ENCODE measurements around the gene LDB2.

DNA sequence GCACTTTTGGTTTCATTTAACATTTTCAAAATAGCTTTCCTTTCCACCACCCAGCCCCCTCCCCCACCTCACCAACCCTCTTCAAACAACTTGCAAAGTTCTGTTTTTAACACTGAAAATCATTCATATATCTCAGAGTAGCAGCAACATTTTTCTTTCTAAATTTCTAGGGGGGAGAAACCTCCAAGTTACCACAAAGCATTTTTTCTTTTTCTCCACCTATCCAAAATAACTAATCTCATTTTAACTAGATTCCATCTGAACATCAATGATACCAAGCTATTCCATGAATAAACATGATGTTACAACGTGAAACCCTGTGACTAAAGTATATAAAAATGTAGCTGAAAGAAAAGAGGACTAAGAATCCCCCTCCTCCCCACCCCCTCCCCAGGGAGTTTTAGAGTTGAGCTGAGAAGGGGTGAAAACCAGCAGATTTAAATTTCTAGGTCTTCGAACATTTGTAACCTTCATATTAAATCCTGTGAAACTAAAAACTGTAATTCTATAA, 5.2 kb downstream of the LDB2 start:
- no peak for TF ChIP-seq POLR2A (IDR thresholded peaks at IDR 0.05; ENCODE audit: extremely low read depth, insufficient read length)
- TF ChIP-seq, protein P1, sequence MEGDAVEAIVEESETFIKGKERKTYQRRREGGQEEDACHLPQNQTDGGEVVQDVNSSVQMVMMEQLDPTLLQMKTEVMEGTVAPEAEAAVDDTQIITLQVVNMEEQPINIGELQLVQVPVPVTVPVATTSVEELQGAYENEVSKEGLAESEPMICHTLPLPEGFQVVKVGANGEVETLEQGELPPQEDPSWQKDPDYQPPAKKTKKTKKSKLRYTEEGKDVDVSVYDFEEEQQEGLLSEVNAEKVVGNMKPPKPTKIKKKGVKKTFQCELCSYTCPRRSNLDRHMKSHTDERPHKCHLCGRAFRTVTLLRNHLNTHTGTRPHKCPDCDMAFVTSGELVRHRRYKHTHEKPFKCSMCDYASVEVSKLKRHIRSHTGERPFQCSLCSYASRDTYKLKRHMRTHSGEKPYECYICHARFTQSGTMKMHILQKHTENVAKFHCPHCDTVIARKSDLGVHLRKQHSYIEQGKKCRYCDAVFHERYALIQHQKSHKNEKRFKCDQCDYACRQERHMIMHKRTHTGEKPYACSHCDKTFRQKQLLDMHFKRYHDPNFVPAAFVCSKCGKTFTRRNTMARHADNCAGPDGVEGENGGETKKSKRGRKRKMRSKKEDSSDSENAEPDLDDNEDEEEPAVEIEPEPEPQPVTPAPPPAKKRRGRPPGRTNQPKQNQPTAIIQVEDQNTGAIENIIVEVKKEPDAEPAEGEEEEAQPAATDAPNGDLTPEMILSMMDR (IDR thresholded peaks at IDR 0.05; ENCODE audit: low read depth, low read length) = no peak
